ENCODE data around the gene PNMA8B. TPM values are rescaled to one million over a fixed set of nuclear protein-coding genes. Genes with fewer than 3 reads are reported as not detected.

The PNMA8B gene
- total RNA-seq, 1 donor from 2014 or later = 0.09 TPM

GRCh38 chr19:46488551-46488950 lies 7.1 kb downstream of the PNMA8B start:
- Histone ChIP-seq H3K4me1 (peaks cover 22% of the 10 kb centered on the region), H3K27ac (no peak overlapping the region), H3K9me3 (ENCODE audit: low read depth) (no peaks in the 10 kb centered on the region), H3K4me2 (no peak overlapping the region), H3K27me3 (peaks cover 73% of the 10 kb centered on the region), H3K36me3 (no peaks in the 10 kb centered on the region), H3K9ac (no peak overlapping the region), H3K4me3 (no peak overlapping the region), H4K20me1 (ENCODE audit: low read depth) (no peaks in the 10 kb centered on the region), H3K79me2 (ENCODE audit: low read depth) (no peaks in the 10 kb centered on the region), H2AFZ (replicated peaks) (no peak overlapping the region), H3F3A (ENCODE audit: low read depth) (peaks cover 20% of the 10 kb centered on the region)
- Mint-ChIP-seq H3K4me1 (peaks cover 39% of the 10 kb centered on the region), H3K36me3 (no peaks in the 10 kb centered on the region), H3K27ac (peak overlapping the region; percentile 10), H3K9me3 (peaks cover 4% of the 10 kb centered on the region), H3K27me3 (ENCODE audit: insufficient read depth, low read depth) (peaks cover 26% of the 10 kb centered on the region), H3K4me3 (peak overlapping the region; percentile 9)
- TF ChIP-seq CTCF (IDR thresholded peaks at IDR 0.05) (no peak), EZH2 (IDR thresholded peaks at IDR 0.05) (no peak), EZH2phosphoT487 (IDR thresholded peaks at IDR 0.05) (no peak)
- no peak for DNase-seq (ENCODE audit: low spot score)

GRCh38 chr19:46487802-46488445 lies 7.7 kb downstream of the PNMA8B start:
- no peak overlapping the region for H3K27ac ChIP-seq
- no peaks in the 10 kb centered on the region for H3K79me2 ChIP-seq (ENCODE audit: low read depth)
- H3K4me1 ChIP-seq = peaks cover 18% of the 10 kb centered on the region
- DNase-seq (ENCODE audit: low spot score) = peak; percentile 91
- TF ChIP-seq EZH2phosphoT487 (IDR thresholded peaks at IDR 0.05) (no peak), CTCF (IDR thresholded peaks at IDR 0.05) (peak; percentile 91)
- peaks cover 39% of the 10 kb centered on the region for H3K4me1 Mint-ChIP-seq
- no peaks in the 10 kb centered on the region for H3K36me3 Mint-ChIP-seq
- H4K20me1 ChIP-seq (ENCODE audit: low read depth) = no peaks in the 10 kb centered on the region
- H3K9me3 ChIP-seq (ENCODE audit: low read depth) = no peaks in the 10 kb centered on the region
- peaks cover 25% of the 10 kb centered on the region for H3K27me3 Mint-ChIP-seq (ENCODE audit: insufficient read depth, low read depth)
- H3K4me2 ChIP-seq = peak overlapping the region; percentile 97
- H3K9me3 Mint-ChIP-seq = peaks cover 4% of the 10 kb centered on the region
- H3K4me3 Mint-ChIP-seq = peak overlapping the region; percentile 78
- H3K36me3 ChIP-seq = no peaks in the 10 kb centered on the region
- H2AFZ ChIP-seq (replicated peaks) = peak overlapping the region; percentile 97
- peak overlapping the region; percentile 49 for H3K4me3 ChIP-seq
- peaks cover 67% of the 10 kb centered on the region for H3K27me3 ChIP-seq
- peak overlapping the region; percentile 10 for H3K27ac Mint-ChIP-seq
- peaks cover 20% of the 10 kb centered on the region for H3F3A ChIP-seq (ENCODE audit: low read depth)
- H3K9ac ChIP-seq = no peak overlapping the region

GRCh38 chr19:46487178-46487801 lies 8.4 kb downstream of the PNMA8B start:
- no peak for DNase-seq (ENCODE audit: low spot score)
- Mint-ChIP-seq H3K27me3 (ENCODE audit: insufficient read depth, low read depth) (peaks cover 26% of the 10 kb centered on the region), H3K4me3 (peak overlapping the region; percentile 78), H3K27ac (no peak overlapping the region), H3K9me3 (peaks cover 4% of the 10 kb centered on the region), H3K4me1 (peaks cover 44% of the 10 kb centered on the region), H3K36me3 (no peaks in the 10 kb centered on the region)
- H3K27ac ChIP-seq = no peak overlapping the region
- peak overlapping the region; percentile 97 for H2AFZ ChIP-seq (replicated peaks)
- H3K4me1 ChIP-seq = peaks cover 13% of the 10 kb centered on the region
- no peaks in the 10 kb centered on the region for H3K79me2 ChIP-seq (ENCODE audit: low read depth)
- peak overlapping the region; percentile 97 for H3K4me2 ChIP-seq
- TF ChIP-seq CTCF (IDR thresholded peaks at IDR 0.05) (no peak), EZH2 (IDR thresholded peaks at IDR 0.05) (no peak), EZH2phosphoT487 (IDR thresholded peaks at IDR 0.05) (no peak)
- no peaks in the 10 kb centered on the region for H3K9me3 ChIP-seq (ENCODE audit: low read depth)
- H3K4me3 ChIP-seq = peak overlapping the region; percentile 49
- H3K27me3 ChIP-seq = peaks cover 60% of the 10 kb centered on the region
- no peaks in the 10 kb centered on the region for H4K20me1 ChIP-seq (ENCODE audit: low read depth)
- no peaks in the 10 kb centered on the region for H3K36me3 ChIP-seq
- H3K9ac ChIP-seq = no peak overlapping the region
- H3F3A ChIP-seq (ENCODE audit: low read depth) = peaks cover 20% of the 10 kb centered on the region
